ENCODE measurements around the gene SLC9B1.
"Not testable (repeated sequence)": the region's sequence is repeated elsewhere in the genome, so short reads cannot be mapped to it uniquely, and the experiment has no call there.

- not testable (repeated sequence) for TF ChIP-seq EP300 (IDR thresholded peaks at IDR 0.05; ENCODE audit: borderline replicate concordance in 1 of 2, low read depth in 2 of 2, low read length in 2 of 2); SIN3A (conservative IDR thresholded peaks at IDR 0.05 in 1 of 2, IDR thresholded peaks at IDR 0.05 in 1 of 2; ENCODE audit: low read depth in 1 of 2, low read length in 2 of 2); POLR2AphosphoS5 (IDR thresholded peaks at IDR 0.05; ENCODE audit: low read depth, low read length); SIRT6 (IDR thresholded peaks at IDR 0.05; ENCODE audit: low read length); POLR2A (IDR thresholded peaks at IDR 0.05; ENCODE audit: control extremely low read depth in 1 of 2, low read depth in 2 of 2, low read length in 2 of 2)
- TF ChIP-seq, protein P1, sequence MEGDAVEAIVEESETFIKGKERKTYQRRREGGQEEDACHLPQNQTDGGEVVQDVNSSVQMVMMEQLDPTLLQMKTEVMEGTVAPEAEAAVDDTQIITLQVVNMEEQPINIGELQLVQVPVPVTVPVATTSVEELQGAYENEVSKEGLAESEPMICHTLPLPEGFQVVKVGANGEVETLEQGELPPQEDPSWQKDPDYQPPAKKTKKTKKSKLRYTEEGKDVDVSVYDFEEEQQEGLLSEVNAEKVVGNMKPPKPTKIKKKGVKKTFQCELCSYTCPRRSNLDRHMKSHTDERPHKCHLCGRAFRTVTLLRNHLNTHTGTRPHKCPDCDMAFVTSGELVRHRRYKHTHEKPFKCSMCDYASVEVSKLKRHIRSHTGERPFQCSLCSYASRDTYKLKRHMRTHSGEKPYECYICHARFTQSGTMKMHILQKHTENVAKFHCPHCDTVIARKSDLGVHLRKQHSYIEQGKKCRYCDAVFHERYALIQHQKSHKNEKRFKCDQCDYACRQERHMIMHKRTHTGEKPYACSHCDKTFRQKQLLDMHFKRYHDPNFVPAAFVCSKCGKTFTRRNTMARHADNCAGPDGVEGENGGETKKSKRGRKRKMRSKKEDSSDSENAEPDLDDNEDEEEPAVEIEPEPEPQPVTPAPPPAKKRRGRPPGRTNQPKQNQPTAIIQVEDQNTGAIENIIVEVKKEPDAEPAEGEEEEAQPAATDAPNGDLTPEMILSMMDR (IDR thresholded peaks at IDR 0.05; ENCODE audit: control extremely low read depth in 1 of 3, insufficient read depth in 1 of 3, low read depth in 1 of 3, low read length in 3 of 3), result not testable (repeated sequence)
These were observed 57.7 kb downstream of the SLC9B1 start for GRCh38 chr4:102961813-102962212.

All from H1 (cell line).